ENCODE results near the gene XKR7. TPM values are rescaled to one million over a fixed set of nuclear protein-coding genes. Genes with fewer than 3 reads are reported as not detected.

The XKR7 gene
- total RNA-seq, 1 donor from 2014 or later = 0.48 TPM

DNA sequence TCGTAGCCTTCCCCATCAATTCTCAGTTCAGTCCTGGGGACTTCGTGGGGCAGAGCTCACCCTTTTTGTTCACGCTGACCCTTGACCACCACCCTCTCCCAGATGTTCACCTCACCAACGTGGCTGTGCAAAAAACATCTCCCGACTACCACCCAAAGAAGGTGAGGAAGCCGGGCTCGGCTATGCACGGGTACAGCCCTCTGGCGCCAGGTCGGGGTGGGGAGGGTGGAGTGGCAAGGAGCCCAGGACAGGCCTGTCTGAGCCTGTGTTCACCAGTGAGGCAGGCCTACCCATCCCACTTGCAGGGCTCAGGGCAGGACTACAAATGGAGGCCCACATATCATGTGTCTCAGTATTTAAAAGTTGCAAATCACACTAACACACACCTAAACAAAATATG is 34.3 kb upstream of the XKR7 start:
- no peak for DNase-seq (ENCODE audit: low read depth)
- Histone ChIP-seq H2AFZ (ENCODE audit: low read depth, low read length) (no peak overlapping the region), H4K20me1 (ENCODE audit: insufficient read depth, low read length) (no peaks in the 10 kb centered on the region), H3K4me3 (ENCODE audit: insufficient read depth, low read depth, low read length) (no peak overlapping the region), H3K36me3 (ENCODE audit: insufficient read depth, low read length) (no peaks in the 10 kb centered on the region), H3K9me3 (ENCODE audit: insufficient read depth, low read depth, low read length) (no peaks in the 10 kb centered on the region), H3K4me1 (ENCODE audit: insufficient read depth, low read length) (no peaks in the 10 kb centered on the region), H3K27me3 (ENCODE audit: insufficient read depth, low read length) (peaks cover 3% of the 10 kb centered on the region), H3K4me2 (ENCODE audit: low read length) (no peak overlapping the region), H3K79me2 (ENCODE audit: insufficient read depth, low read length) (no peaks in the 10 kb centered on the region), H3K27ac (ENCODE audit: low read depth, low read length) (no peak overlapping the region), H3K9ac (ENCODE audit: low read length) (no peak overlapping the region)
- no peaks in the 10 kb centered on the region for H3K9me3 Mint-ChIP-seq (ENCODE audit: unreplicated experiment)
- no peak overlapping the region for H3K4me3 Mint-ChIP-seq (ENCODE audit: unreplicated experiment)
- H3K36me3 Mint-ChIP-seq (ENCODE audit: low read depth, unreplicated experiment) = no peaks in the 10 kb centered on the region
- no peak for FAIRE-seq
- peaks cover 13% of the 10 kb centered on the region for H3K27me3 Mint-ChIP-seq (ENCODE audit: low read depth, unreplicated experiment)
- TF ChIP-seq EZH2 (IDR thresholded peaks at IDR 0.05; ENCODE audit: insufficient read depth, low read length) (no peak), CTCF (IDR thresholded peaks at IDR 0.05; ENCODE audit: insufficient read depth, low read depth, low read length) (no peak)
- H3K4me1 Mint-ChIP-seq (ENCODE audit: low read depth, unreplicated experiment) = no peaks in the 10 kb centered on the region
- no peak overlapping the region for H3K27ac Mint-ChIP-seq (ENCODE audit: unreplicated experiment)

GRCh38 chr20:31934491-31934890 is 33.5 kb upstream of the XKR7 start:
- FAIRE-seq (no peak), DNase-seq (ENCODE audit: low read depth) (no peak)
- H3K4me1 ChIP-seq (ENCODE audit: insufficient read depth, low read length) = no peaks in the 10 kb centered on the region
- Mint-ChIP-seq H3K27ac (ENCODE audit: unreplicated experiment) (no peak overlapping the region), H3K27me3 (ENCODE audit: low read depth, unreplicated experiment) (peaks cover 14% of the 10 kb centered on the region), H3K9me3 (ENCODE audit: unreplicated experiment) (no peaks in the 10 kb centered on the region), H3K36me3 (ENCODE audit: low read depth, unreplicated experiment) (no peaks in the 10 kb centered on the region), H3K4me1 (ENCODE audit: low read depth, unreplicated experiment) (no peaks in the 10 kb centered on the region), H3K4me3 (ENCODE audit: unreplicated experiment) (no peak overlapping the region)
- H3K9me3 ChIP-seq (ENCODE audit: insufficient read depth, low read depth, low read length) = no peaks in the 10 kb centered on the region
- no peak overlapping the region for H3K4me2 ChIP-seq (ENCODE audit: low read length)
- no peaks in the 10 kb centered on the region for H3K36me3 ChIP-seq (ENCODE audit: insufficient read depth, low read length)
- no peak overlapping the region for H2AFZ ChIP-seq (ENCODE audit: low read depth, low read length)
- no peaks in the 10 kb centered on the region for H4K20me1 ChIP-seq (ENCODE audit: insufficient read depth, low read length)
- TF ChIP-seq EZH2 (IDR thresholded peaks at IDR 0.05; ENCODE audit: insufficient read depth, low read length) = no peak
- TF ChIP-seq CTCF (IDR thresholded peaks at IDR 0.05; ENCODE audit: insufficient read depth, low read depth, low read length) = no peak
- no peaks in the 10 kb centered on the region for H3K27me3 ChIP-seq (ENCODE audit: insufficient read depth, low read length)
- no peak overlapping the region for H3K4me3 ChIP-seq (ENCODE audit: insufficient read depth, low read depth, low read length)
- H3K27ac ChIP-seq (ENCODE audit: low read depth, low read length) = no peak overlapping the region
- H3K79me2 ChIP-seq (ENCODE audit: insufficient read depth, low read length) = no peaks in the 10 kb centered on the region
- H3K9ac ChIP-seq (ENCODE audit: low read length) = no peak overlapping the region

DNA sequence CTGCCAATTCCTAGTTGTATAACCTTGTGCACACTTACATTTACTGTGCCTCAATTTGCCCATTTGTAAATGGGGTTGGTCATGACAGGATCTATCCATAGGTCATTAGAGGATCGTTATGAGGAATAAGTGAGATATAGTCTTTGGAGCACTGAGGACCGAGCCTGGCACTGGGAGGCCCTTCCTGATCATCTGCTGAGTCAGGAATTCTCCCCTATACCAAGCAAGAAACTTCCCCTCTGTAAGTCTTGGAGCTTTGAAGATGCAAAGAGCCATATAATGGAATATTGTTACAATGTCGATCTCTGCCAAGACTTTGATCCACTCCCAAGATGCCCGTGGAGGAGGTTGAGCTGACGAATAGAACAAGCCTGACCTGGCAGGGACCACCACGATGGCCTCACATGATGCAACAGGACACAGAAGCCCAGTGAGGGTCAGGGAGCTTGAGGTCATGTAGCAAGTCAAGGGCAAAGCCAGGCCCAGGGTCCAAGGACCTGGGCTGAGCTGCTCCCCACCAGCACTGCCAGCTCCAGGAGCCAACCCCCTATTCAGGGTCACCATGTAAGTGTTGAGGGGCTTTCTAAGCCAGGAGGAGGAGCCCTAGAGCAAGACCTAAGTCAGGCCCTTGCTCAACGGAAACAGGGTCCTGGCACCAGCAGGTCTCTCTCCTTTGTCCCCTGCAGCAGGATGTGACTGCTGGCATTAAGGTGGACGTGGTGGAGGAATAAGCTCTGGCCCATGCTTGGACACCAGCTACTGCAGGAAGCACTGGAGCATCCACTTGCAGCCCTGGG is 32.8 kb upstream of the XKR7 start:
- no peak for FAIRE-seq
- Histone ChIP-seq H3K4me2 (ENCODE audit: low read length) (no peak overlapping the region), H3K4me3 (ENCODE audit: insufficient read depth, low read depth, low read length) (no peak overlapping the region), H3K27me3 (ENCODE audit: insufficient read depth, low read length) (no peaks in the 10 kb centered on the region), H3K9ac (ENCODE audit: low read length) (no peak overlapping the region), H3K27ac (ENCODE audit: low read depth, low read length) (no peak overlapping the region), H4K20me1 (ENCODE audit: insufficient read depth, low read length) (no peaks in the 10 kb centered on the region), H3K79me2 (ENCODE audit: insufficient read depth, low read length) (no peaks in the 10 kb centered on the region), H2AFZ (ENCODE audit: low read depth, low read length) (no peak overlapping the region), H3K9me3 (ENCODE audit: insufficient read depth, low read depth, low read length) (no peaks in the 10 kb centered on the region), H3K4me1 (ENCODE audit: insufficient read depth, low read length) (no peaks in the 10 kb centered on the region), H3K36me3 (ENCODE audit: insufficient read depth, low read length) (no peaks in the 10 kb centered on the region)
- TF ChIP-seq CTCF (IDR thresholded peaks at IDR 0.05; ENCODE audit: insufficient read depth, low read depth, low read length) (no peak), EZH2 (IDR thresholded peaks at IDR 0.05; ENCODE audit: insufficient read depth, low read length) (no peak)
- Mint-ChIP-seq H3K27ac (ENCODE audit: unreplicated experiment) (no peak overlapping the region), H3K4me3 (ENCODE audit: unreplicated experiment) (no peak overlapping the region), H3K36me3 (ENCODE audit: low read depth, unreplicated experiment) (no peaks in the 10 kb centered on the region), H3K9me3 (ENCODE audit: unreplicated experiment) (no peaks in the 10 kb centered on the region), H3K27me3 (ENCODE audit: low read depth, unreplicated experiment) (peaks cover 14% of the 10 kb centered on the region), H3K4me1 (ENCODE audit: low read depth, unreplicated experiment) (no peaks in the 10 kb centered on the region)
- DNase-seq (ENCODE audit: low read depth) = no peak
